B cell (primary cell): ENCODE results near the gene PDE11A. TPM values are rescaled to one million over a fixed set of nuclear protein-coding genes. Genes with fewer than 3 reads are reported as not detected.

Source experiments
- ATAC-seq: fragments of 200-7000 bp; cut with Tn5 transposase; one replicate; pipeline ENCODE4 v1.10.0; 2021; ENCODE audit warnings: low read depth, mild to moderate bottlenecking, moderate number of reproducible peaks, moderate library complexity
- CTCF ChIA-PET: fragments of 350-600 bp; sonication (Branson Sonifier 250); formaldehyde crosslinking; loops from one replicate; lab custom pipeline; 2021; ENCODE audit warnings: antibody characterized with exemption, inconsistent platforms; lab: Charles Lee
- POLR2A ChIA-PET: fragments of 350-600 bp; sonication (Branson Sonifier 250); formaldehyde crosslinking; loops from one replicate; lab custom pipeline; 2021; ENCODE audit warnings: antibody characterized with exemption; lab: Charles Lee
- DNase-seq: peaks from one replicate; pipeline ENCODE4 v3.0.0; 2013
- H2AFZ ChIP-seq: 2 replicates; pipeline ENCODE4 v1.6.1; 2012; ENCODE audit warnings: mild to moderate bottlenecking, low read depth, low read length; ENCODE audit not compliant: insufficient read depth, poor library complexity, severe bottlenecking
- H3K27ac ChIP-seq, 2 donors: 1 replicate in 1 of 2; 2 replicates in 1 of 2; pipeline ENCODE4 v1.5.1; 2012 to 2013; ENCODE audit warnings: low read length in 2 of 2, mild to moderate bottlenecking in 2 of 2, moderate library complexity in 1 of 2
- H3K27me3 ChIP-seq, 4 experiments: fragments of 200-600 bp in 1 of 4; sonication (generic) in 1 of 4; replicated peaks in 1 of 4; 1 replicate in 2 of 4; 2 replicates in 2 of 4; pipeline versions ENCODE4 v1.6.1 to v1.7.0; 2013 to 2016; ENCODE audit warnings: low read length in 3 of 4, mild to moderate bottlenecking in 2 of 4, mixed read lengths in 1 of 4, moderate library complexity in 1 of 4; ENCODE audit not compliant: insufficient read depth in 4 of 4, control insufficient read depth in 3 of 4; ENCODE audit errors: control extremely low read depth in 1 of 4
- H3K36me3 ChIP-seq, 2 experiments: replicated peaks in 1 of 2; 1 replicate in 1 of 2; 2 replicates in 1 of 2; pipeline versions ENCODE4 v1.6.1 to v1.7.1; 2013; ENCODE audit warnings: low read length in 1 of 2; ENCODE audit not compliant: insufficient read depth in 2 of 2, control insufficient read depth in 1 of 2; ENCODE audit errors: control extremely low read depth in 1 of 2, extremely low read depth in 1 of 2
- H3K4me1 ChIP-seq, 2 donors: fragments of 200-600 bp in 1 of 2; sonication (generic) in 1 of 2; 1 replicate in 1 of 2; 2 replicates in 1 of 2; pipeline versions ENCODE4 v1.5.1 to v1.6.1; 2013 to 2017; ENCODE audit warnings: low read length in 2 of 2; ENCODE audit not compliant: control insufficient read depth in 2 of 2, insufficient read depth in 2 of 2
- H3K4me2 ChIP-seq: replicated peaks from 2 replicates; pipeline ENCODE3; 2012; ENCODE audit warnings: mild to moderate bottlenecking, low read depth, low read length; ENCODE audit not compliant: poor library complexity, severe bottlenecking
- H3K4me3 ChIP-seq, 5 experiments: fragments of 200-600 bp in 1 of 5; sonication (generic) in 1 of 5; 1 replicate in 3 of 5; 2 replicates in 2 of 5; pipeline versions ENCODE4 v1.5.1 to v1.7.0; 2011 to 2016; ENCODE audit warnings: low read length in 4 of 5, mild to moderate bottlenecking in 4 of 5, low read depth in 2 of 5, control low read depth in 1 of 5, moderate library complexity in 1 of 5; ENCODE audit not compliant: insufficient read depth in 1 of 5; ENCODE audit errors: control extremely low read depth in 1 of 5, extremely low read depth in 1 of 5
- H3K79me2 ChIP-seq: fragments of 200-600 bp; sonication (generic); one replicate; pipeline ENCODE4 v1.6.0; 2016; ENCODE audit warnings: low read length; ENCODE audit not compliant: control insufficient read depth, insufficient read depth
- H3K9ac ChIP-seq: fragments of 200-600 bp; sonication (generic); 2 replicates; pipeline ENCODE4 v1.6.1; 2017; ENCODE audit warnings: mild to moderate bottlenecking, low read length, moderate library complexity
- H3K9me3 ChIP-seq, 3 donors: one replicate each; pipeline versions ENCODE4 v1.6.1 to v1.7.1; 2013; ENCODE audit warnings: low read length in 2 of 3; ENCODE audit not compliant: control insufficient read depth in 2 of 3, insufficient read depth in 1 of 3; ENCODE audit errors: control extremely low read depth in 1 of 3
- H4K20me1 ChIP-seq: 2 replicates; pipeline ENCODE4 v1.6.0; 2012; ENCODE audit warnings: mild to moderate bottlenecking, low read length; ENCODE audit not compliant: insufficient read depth, control insufficient read depth, poor library complexity, severe bottlenecking
- H3K27ac Mint-ChIP-seq: one replicate; pipeline ENCODE4 v1.8.0; 2021; ENCODE audit warnings: mixed read lengths
- H3K27me3 Mint-ChIP-seq: one replicate; pipeline ENCODE4 v1.8.0; 2021; ENCODE audit warnings: mixed read lengths
- H3K4me1 Mint-ChIP-seq: one replicate; pipeline ENCODE4 v1.8.0; 2021; ENCODE audit warnings: mixed read lengths
- H3K4me3 Mint-ChIP-seq: one replicate; pipeline ENCODE4 v1.8.0; 2021; ENCODE audit warnings: mixed read lengths
- H3K9me3 Mint-ChIP-seq: one replicate; pipeline ENCODE4 v1.8.0; 2022; ENCODE audit warnings: mixed read lengths; ENCODE audit not compliant: insufficient read depth
- EZH2 ChIP-seq: IDR thresholded peaks from 2 replicates; pipeline ENCODE4 v1.6.1; 2012; ENCODE audit warnings: borderline replicate concordance, low read depth, mild to moderate bottlenecking, moderate library complexity, low read length; ENCODE audit not compliant: insufficient read depth, poor library complexity, severe bottlenecking
- WGBS: methylation state at CpG from one replicate; pipeline ENCODE4 v1.1.5; 2013; ENCODE audit warnings: missing lambda C conversion rate; ENCODE audit not compliant: insufficient coverage; 5-methylcytosine and 5-hydroxymethylcytosine counted together
- intact Hi-C: fragments of 100-400 bp; cut with micrococcal nuclease; formaldehyde crosslinking; loops from one replicate; pipeline ENCODE4 v1.10.0; 2022
- polyA plus RNA-seq: library from polyadenylated mRNA; depleted of rRNA; stranded (reverse); fragments of >200 nt; gene quantifications from 2 replicates; pipeline ENCODE4 v1.2.3, GENCODE V29; 2012
- total RNA-seq, 2 donors: library from RNA; stranded (reverse); fragments of 120-200 nt in 1 of 2; gene quantifications; 1 replicate in 1 of 2; 2 replicates in 1 of 2; pipeline versions ENCODE4 v1.2.3 to v1.2.4, GENCODE V29; 2013 to 2022
- TF ChIP-seq, protein P1 (sequence below): fragments of 200-600 bp; IDR thresholded peaks from one replicate; pipeline ENCODE4 v1.8.0; 2022; ENCODE audit warnings: antibody characterized with exemption, mild to moderate bottlenecking

The PDE11A gene
- total and polyA plus RNA-seq, 2 donors (not counting 1 experiment from before 2014, with no cell fraction given), result 0.25 TPM; not detected in 1

DNA sequence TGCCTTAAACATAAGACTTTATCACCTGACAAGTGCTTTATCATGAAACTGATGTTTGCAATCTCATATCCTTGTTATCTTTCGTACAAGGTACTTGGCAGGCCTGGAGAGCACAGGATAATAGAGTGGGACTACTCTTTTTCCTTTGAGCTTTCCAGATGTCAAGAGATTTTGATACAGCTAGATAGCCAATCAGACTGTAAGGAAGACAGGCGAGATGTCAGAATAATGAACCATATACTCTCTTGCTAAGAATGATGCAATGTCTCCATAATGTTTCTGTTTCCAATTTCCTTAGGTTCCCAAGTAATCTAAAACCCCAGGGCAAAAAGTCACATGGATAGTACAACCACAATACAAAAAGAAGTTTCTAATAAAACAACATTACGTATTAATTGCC is 313.1 kb downstream of the PDE11A start:
- Histone ChIP-seq H3K9ac (no peak overlapping the region), H4K20me1 (no peaks in the 10 kb centered on the region), H3K27ac (no peak overlapping the region), H3K27me3 (peaks cover 0 to 6% (median 2%) of the 10 kb centered on the region in 4 experiments), H3K4me3 (no peak overlapping the region), H3K36me3 (no peaks in the 10 kb centered on the region), H3K9me3 (no peaks in the 10 kb centered on the region), H3K79me2 (no peaks in the 10 kb centered on the region), H3K4me2 (no peak overlapping the region), H2AFZ (no peak overlapping the region), H3K4me1 (peaks cover 4 to 5% of the 10 kb centered on the region in 2 donors)
- intact Hi-C loops, result no loop called here
- Mint-ChIP-seq H3K4me1 (peaks cover 9% of the 10 kb centered on the region), H3K27ac (no peak overlapping the region), H3K4me3 (no peak overlapping the region), H3K9me3 (no peaks in the 10 kb centered on the region), H3K27me3 (peaks cover 37% of the 10 kb centered on the region)
- WGBS, result 95% methylated on average over 3 of the region's 3 CpGs
- DNase-seq, result no peak
- ATAC-seq, result no peak
- TF ChIP-seq, protein P1, sequence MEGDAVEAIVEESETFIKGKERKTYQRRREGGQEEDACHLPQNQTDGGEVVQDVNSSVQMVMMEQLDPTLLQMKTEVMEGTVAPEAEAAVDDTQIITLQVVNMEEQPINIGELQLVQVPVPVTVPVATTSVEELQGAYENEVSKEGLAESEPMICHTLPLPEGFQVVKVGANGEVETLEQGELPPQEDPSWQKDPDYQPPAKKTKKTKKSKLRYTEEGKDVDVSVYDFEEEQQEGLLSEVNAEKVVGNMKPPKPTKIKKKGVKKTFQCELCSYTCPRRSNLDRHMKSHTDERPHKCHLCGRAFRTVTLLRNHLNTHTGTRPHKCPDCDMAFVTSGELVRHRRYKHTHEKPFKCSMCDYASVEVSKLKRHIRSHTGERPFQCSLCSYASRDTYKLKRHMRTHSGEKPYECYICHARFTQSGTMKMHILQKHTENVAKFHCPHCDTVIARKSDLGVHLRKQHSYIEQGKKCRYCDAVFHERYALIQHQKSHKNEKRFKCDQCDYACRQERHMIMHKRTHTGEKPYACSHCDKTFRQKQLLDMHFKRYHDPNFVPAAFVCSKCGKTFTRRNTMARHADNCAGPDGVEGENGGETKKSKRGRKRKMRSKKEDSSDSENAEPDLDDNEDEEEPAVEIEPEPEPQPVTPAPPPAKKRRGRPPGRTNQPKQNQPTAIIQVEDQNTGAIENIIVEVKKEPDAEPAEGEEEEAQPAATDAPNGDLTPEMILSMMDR, result no peak
- no peak for TF ChIP-seq EZH2
- ChIA-PET CTCF (interaction anchor here (1.1 to 2.8 kb wide), 7 partner anchors 8 to 610 kb away, joined by 4 to 11 read pairs (median 7); no protein-coding TSS in a partner anchor), POLR2A (no interaction called here)

DNA sequence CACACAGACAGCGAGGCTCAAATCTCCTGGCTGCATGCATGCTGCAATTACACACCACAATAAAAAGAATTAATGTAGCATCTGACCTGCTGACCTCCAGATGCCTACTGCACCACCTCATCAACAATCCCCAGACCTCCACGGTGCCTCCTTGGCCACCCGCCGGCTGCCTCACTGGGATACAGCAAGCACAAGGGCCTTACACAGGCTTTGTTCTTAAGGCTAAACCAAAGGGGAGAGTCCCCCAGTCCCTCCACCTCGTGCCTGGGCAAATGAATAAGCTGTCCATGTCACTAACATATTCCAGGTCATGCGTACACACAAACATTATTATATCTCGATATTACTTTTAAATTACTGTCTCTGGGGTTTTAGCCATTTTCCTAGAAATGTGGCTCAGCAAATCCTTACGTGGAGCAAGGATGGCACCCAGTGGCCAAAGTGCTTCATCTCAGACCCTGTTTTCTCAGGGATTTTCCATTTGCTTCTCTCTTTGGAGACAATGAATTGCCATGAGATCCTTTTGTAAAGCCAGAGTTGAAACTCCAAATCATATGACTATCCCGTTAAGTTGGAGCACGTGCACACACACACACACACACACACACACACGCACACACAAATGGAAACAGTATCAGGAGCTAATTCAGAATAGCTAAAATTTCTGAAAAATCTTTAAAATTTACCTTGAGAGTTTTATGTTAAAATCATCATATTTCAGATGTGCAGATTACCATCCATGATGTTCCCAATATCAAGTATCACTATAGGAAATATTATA is 313.8 kb downstream of the PDE11A start:
- H3K27me3 ChIP-seq, result peaks cover 0 to 6% (median 2%) of the 10 kb centered on the region in 4 experiments
- H3K4me2 ChIP-seq, result no peak overlapping the region
- TF ChIP-seq EZH2, result no peak
- TF ChIP-seq, protein P1, result no peak
- no peaks in the 10 kb centered on the region for H3K9me3 ChIP-seq
- H3K36me3 ChIP-seq, result no peaks in the 10 kb centered on the region
- intact Hi-C loops, result no loop called here
- no peak overlapping the region for H3K9ac ChIP-seq
- H3K4me3 ChIP-seq, result no peak overlapping the region
- H3K27ac ChIP-seq, result no peak overlapping the region
- Mint-ChIP-seq H3K4me3 (no peak overlapping the region), H3K4me1 (peaks cover 9% of the 10 kb centered on the region), H3K27ac (no peak overlapping the region), H3K27me3 (peaks cover 38% of the 10 kb centered on the region), H3K9me3 (no peaks in the 10 kb centered on the region)
- CTCF ChIA-PET, result interaction anchor here (1.1 to 2.8 kb wide), 7 partner anchors 8 to 610 kb away, joined by 4 to 11 read pairs (median 7); no protein-coding TSS in a partner anchor
- H4K20me1 ChIP-seq, result no peaks in the 10 kb centered on the region
- H2AFZ ChIP-seq, result no peak overlapping the region
- POLR2A ChIA-PET, result no interaction called here
- ATAC-seq, result no peak
- no peaks in the 10 kb centered on the region for H3K79me2 ChIP-seq
- peaks cover 4 to 5% of the 10 kb centered on the region in 2 donors for H3K4me1 ChIP-seq
- 90% methylated on average over 6 of the region's 11 CpGs for WGBS
- no peak for DNase-seq
